GM21825 (cell line): ENCODE results near the gene IL3.

Experiments used
- ATAC-seq: cut with Tn5 transposase; IDR thresholded peaks from one replicate; pipeline ENCODE4 v1.9.1; 2021; ENCODE audit warnings: mild to moderate bottlenecking, moderate library complexity; ENCODE audit not compliant: unreplicated experiment

The IL3 gene

GRCh38 chr5:132110930-132111329, 50.5 kb downstream of the IL3 start:
- no peak for ATAC-seq

GRCh38 chr5:132112111-132112510, 51.7 kb downstream of the IL3 start:
- no peak for ATAC-seq
